Activated CD8-positive, alpha-beta memory T cell treated with anti-CD3 and anti-CD28 coated beads for 36 hours (primary cell): Measurements from ENCODE around the gene MRGPRF. TPM values are rescaled to one million over a fixed set of nuclear protein-coding genes. Genes with fewer than 3 reads are reported as not detected.

Experiments
- CTCF ChIA-PET: fragments of 350-600 bp; sonication (Branson Sonifier 250); formaldehyde crosslinking; loops from one replicate; lab custom pipeline; 2021; ENCODE audit warnings: antibody characterized with exemption; lab: Charles Lee
- POLR2A ChIA-PET: fragments of 350-600 bp; sonication (Branson Sonifier 250); formaldehyde crosslinking; loops from one replicate; lab custom pipeline; 2021; ENCODE audit warnings: antibody characterized with exemption; lab: Charles Lee
- total RNA-seq, 2 experiments: library from RNA; stranded (reverse); gene quantifications; one replicate each; pipeline ENCODE4 v1.2.3, GENCODE V29; 2021

MRGPRF gene
- total RNA-seq, 2 experiments from 2014 or later, result not detected

DNA sequence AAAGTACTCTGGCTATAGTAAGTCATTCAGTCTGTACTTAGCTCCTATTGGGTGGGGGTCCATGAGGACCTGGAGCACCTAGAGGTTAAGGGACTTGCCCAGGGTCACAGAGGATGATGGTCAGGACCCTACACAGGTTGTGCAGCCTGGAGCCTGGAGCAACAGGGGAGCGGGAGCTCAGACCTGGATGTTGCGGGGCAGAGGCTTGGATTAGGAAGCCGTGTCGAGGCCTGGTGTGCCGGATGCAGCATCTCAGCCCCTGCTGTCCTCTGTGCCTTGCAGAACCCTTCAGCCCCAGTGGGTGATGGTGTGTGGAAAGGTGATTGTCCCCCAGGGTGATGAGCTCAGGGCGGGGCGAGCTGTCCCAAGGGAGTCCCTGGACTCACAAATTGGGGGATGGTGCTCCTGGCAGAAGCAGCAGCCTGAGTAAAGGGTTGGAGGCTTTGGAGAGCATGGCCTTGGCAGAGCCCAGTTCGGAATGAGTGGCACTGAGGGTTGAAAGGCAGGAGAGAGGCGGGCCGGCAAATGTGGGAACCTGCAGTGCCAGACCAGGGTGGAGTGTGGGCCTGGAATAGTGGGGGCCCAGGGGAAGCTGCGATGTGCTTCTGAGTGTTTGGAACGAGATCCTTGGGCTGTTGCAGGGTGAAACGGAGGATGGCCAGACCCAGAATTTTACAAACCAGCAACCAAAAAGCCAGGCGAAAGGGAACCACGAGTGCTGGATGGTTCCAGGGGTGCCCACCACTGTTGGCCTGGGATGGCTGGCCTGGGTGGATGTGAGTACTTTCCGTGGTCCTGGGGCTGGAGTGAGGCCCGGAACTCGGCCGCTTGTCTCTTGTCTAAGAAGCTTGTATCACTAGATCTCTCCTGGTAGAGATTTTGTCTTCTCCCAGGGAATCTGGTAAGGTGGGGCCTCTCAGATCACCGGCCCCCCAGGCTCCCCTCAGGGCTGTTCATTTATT is 38.6 kb upstream of the MRGPRF start:
- ChIA-PET CTCF (no interaction called here), POLR2A (no interaction called here)

DNA sequence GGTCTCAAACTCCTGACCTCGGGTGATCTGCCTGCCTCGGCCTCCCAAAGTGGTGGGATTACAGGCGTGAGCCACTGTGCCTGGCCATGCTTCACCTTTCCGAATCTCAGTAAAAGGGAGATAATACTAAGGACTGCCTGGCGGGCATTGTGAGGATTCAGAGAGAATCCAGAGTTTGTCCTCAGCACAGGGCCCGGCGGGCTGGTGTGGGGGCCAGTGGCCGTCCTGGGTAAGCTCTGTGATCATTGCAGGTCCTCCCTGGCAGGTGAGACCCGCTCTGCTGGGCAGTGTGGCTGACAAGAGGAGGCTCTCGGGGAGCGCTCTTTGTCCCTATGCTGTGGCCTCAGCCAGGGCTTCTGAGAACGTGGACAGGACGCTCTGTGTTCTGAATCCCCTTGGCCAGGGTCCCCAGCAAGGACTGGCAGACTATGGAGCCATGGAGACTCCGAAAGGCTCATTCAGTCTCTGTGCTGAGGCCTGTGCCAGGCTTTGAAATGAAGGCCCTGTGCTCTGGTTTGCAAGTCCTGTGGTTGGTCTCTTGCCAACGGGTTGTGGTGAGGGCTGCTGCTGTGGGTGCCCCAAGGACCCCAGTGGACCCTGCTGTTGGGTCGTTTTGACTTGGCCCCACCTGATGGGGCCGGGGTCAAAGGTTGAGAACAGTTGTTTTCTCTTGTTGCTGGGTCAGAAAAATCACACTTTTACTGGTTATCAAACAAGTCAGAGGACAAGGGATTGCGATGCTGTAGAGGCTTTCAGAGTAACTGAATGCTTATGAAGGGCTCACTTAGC is 37.7 kb upstream of the MRGPRF start:
- ChIA-PET POLR2A (no interaction called here), CTCF (no interaction called here)

DNA sequence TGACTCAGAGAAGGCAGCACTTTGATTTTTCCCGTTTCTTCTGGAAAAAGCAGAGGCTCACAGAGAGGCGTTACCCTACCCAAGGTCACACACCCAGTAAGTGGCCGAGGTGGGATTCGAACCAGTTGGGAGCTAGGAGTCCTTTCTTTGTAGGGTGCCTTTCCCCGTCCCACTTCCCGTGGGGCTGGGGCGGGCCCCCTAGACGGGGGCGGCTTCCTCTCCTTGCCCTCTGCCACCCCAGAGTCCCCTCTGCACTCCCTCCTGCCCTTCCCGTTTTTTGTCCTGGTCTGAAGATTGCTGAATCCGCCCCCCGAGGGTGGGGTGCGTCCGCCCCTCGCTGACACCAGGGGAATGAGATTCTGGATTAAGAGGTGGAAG is 36.4 kb upstream of the MRGPRF start:
- ChIA-PET CTCF (interaction anchor here (1.8 kb wide), 1 partner anchor 206 kb away, joined by 5 read pairs; no protein-coding TSS in a partner anchor), POLR2A (no interaction called here)

DNA sequence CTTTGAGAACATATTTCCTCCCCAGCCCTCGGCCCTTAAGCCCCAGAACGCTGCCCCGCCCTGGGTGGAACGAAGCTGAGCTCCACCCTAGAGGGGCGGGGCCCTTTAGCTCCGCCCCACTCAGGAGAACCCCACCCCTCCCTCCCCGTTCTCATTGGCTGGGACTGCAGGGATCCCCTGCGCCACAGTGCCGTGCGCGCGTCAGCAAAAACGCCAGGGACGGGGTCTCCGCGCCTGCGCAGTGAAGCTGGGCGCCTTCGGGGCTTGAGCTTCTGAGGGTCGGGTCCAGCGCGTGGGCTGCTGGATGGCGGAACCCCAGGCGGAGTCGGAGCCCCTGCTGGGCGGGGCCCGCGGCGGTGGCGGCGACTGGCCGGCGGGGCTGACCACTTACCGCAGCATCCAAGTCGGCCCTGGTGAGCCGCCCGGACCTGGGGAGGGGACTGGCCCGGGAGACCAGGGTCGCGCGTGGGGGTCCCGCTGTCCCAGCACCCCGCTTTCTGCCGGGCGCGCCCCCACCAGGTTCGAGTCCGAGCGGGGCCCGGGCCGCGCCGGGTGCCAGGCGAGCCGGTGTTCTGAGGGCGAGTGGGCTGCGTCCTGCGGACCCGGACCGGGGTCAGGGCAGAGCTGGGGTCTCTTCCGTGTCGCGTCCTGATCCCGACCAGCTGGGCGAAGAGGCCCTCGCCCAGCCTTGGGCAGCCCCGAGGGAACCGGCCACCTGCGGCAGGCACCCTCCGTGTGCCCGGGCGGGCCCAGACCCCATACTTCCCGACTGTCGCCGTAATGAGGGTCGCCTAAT is 35.8 kb upstream of the MRGPRF start, which contains the start of gene TPCN2:
TSS of gene TPCN2 (plus strand) at position 239 of the 796 bp plus-strand sequence. CDS start at position 305, 66 bp downstream.
- CTCF ChIA-PET, result interaction anchor here (1.8 kb wide), 1 partner anchor 205 kb away, joined by 5 read pairs; no protein-coding TSS in a partner anchor

DNA sequence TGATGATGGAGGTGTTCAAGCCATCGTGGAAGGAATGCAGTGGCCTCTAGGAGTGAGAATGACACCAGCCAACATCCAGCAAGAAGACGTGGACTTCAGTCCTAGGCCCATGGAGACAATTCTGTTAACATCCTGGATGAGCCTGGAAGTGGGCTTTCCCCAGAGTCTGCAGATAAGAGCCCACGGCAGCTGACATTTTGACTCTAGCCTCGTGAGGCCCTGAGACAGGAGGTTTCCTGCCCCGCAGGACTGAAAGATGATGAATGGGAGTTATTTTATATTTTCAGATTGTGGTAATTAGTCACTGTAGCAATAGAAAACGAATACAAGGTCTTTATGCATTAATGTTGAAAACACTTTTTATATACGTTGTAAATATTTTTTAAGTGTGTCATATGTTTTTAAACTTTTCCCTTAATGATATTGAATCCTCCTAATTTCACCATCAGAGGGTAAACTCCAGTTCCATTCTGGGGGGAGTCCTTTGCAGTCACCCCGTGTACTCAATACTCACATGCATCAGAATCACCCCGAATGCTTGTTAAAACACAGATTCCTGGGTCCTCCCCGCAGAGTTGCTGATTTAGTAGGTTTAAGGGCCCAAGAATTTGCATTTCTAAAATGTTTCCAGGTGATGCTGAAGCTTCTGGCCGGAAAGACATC is 35.1 kb upstream of the MRGPRF start:
- POLR2A ChIA-PET, result no interaction called here
- CTCF ChIA-PET, result interaction anchor here (1.8 kb wide), 1 partner anchor 204 kb away, joined by 5 read pairs; no protein-coding TSS in a partner anchor

More for the DNA sequence above, 35.8 kb upstream of the MRGPRF start, which contains the start of gene TPCN2:
- POLR2A ChIA-PET, result no interaction called here

DNA sequence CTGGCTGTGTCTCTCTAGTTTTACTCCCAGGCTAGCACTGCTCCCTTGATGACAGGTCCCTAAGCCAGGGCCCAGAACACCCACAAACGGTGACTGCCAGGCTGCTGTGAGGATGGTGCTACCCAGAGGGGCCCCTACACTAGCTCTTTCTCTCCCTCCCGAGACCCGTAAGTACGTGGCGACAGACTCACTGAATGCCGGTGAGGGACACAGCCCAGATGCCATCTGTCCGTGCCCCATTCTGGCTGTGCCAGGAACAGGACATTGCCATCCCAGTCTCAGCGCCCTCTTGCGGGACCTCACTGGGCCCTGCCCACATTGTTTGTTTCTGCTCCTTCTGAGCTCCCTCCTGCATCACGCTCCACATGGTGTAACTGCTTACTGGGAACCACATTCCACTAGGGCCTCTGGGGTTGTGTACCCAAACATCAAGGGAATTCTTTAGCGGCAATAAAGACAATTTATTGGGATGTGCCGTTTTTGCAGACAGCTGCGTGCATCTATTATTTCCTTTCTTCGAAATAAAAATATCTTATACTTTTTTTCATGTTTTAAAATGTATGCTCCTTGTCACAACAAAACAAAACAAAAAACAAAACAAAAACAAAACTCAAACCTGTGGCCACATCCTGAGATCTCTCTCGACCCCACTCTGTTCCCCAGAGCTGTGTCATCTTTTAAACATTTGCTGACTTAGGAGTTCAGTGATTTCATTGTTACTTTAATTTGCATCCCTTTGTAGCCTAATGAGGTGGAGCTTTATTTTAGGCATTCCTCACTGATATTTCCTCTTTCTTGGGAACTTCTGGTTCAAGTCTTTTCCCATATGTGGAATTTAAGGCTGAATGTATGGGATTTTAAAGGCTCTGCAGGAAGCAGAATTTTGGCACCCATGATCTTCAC is 31.3 kb upstream of the MRGPRF start:
- CTCF ChIA-PET, result interaction anchor here (1.1 kb wide), 1 partner anchor 14 kb away, joined by 3 read pairs; no protein-coding TSS in a partner anchor
- POLR2A ChIA-PET, result interaction anchor here (0.6 kb wide), 1 partner anchor 776 kb away, joined by 5 read pairs; no protein-coding TSS in a partner anchor

DNA sequence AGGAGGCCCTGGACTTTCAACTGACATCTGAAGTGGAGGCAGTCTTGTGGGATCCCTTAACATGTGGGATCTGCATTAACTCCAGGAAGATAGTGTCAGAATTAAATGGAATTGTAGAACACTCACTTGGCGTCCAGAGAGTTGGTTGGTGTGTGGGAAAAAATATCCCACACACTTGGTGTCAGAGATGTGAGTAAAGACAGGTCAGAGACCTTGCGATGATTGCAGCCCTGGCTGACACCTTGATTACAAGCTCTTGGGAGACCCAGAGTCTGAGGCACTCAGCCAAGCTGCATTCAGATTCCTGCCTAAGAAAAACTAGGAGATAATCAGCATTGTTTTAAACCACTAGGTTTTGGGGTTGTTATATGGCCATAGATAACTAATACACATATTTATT is 28.5 kb upstream of the MRGPRF start:
- ChIA-PET POLR2A (no interaction called here), CTCF (interaction anchor here (0.6 kb wide), 1 partner anchor 14 kb away, joined by 3 read pairs; no protein-coding TSS in a partner anchor)

DNA sequence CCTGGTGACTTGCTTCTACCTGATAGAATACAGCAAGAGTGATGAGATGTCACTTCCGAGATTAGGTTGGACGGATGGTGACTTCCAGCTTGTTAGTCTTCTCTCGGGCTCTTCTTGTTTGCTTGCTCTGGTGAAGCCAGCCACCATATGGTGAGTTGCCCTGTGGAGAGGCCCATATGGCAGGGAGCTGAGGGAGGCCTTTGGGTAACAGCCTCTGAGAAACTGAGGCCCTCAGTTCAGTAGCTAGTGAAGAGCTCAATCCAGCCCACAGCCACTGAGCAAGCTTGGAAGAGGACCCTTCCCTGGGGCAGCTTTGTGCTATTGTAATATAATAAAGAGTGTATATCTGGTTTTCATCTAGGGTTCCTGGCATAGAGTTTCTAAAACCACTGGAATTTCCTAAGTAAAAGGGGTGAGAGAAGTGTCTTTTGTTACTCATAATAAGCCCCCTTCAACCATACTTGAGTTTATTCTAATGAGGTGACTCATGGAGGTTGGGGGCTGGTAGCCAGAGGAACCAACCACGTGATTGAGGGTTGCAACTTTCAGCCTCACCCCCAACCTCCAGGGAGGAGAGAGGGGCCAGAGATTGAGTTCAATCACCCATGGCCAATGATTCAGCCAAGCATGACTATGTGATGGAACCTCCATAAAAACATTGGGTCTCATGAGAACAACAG is 27.7 kb upstream of the MRGPRF start:
- ChIA-PET POLR2A (interaction anchor here (0.6 kb wide), 1 partner anchor 76 kb away, joined by 3 read pairs; no protein-coding TSS in a partner anchor), CTCF (interaction anchor here (0.6 kb wide), 1 partner anchor 15 kb away, joined by 3 read pairs; no protein-coding TSS in a partner anchor)

DNA sequence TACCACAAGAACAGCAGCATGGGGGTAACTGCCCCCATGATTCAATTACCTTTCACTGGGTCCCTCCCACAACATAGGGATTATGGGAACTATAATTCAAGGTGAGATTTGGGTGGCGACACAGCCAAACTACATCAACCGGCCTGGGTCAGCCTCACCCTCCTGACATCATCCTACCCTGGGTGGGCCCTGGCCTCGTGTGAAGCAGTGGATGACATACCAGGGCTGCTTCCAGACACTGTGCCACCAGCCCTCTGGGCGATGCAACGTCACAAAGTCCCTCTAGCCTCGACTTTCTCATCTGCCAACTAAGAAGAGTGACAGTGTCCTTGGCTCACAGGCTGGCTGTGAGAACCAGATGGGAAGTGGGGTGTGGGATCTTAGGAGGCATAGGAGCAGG is 27.0 kb upstream of the MRGPRF start:
- CTCF ChIA-PET, result no interaction called here
- POLR2A ChIA-PET, result interaction anchor here (0.6 kb wide), 1 partner anchor 75 kb away, joined by 3 read pairs; no protein-coding TSS in a partner anchor

DNA sequence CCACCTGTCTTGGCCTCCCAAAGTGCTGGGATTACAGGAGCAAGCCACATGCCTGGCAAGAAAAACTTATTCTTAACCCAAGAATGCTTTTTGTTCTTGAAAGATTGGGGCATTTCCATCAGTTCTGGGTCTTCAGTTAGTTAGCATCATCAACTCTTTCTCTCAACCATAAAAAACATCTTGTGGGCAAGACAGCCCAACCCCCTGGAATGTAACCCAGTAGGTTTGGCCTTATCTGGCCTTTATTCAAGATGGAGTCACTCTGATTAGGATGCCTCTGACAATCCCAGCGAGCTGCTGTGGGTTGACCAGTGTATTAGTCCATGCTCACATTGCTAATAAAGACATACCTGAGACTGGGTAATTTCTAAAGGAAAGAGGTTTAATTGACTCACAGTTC is 26.5 kb upstream of the MRGPRF start:
- POLR2A ChIA-PET, result no interaction called here

DNA sequence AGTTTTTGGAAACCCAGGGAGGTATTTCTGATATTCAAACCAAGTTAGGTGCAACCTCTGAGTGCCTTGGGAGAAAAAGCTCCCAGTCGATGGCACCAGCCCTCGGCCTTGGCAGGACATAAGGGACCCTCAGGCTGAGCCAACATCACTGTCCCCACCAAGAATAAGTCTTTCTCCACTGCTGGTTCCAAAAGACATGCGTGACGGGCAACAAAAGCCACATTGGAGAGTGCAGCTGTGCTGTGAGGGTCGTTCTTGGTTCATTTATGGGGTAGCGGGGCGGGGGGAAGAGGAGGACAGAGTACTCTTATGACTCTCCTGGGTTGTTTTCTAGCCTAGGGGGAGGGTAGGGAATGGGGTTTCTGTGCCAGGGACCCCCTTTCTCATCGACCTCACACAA is 24.5 kb upstream of the MRGPRF start:
- ChIA-PET CTCF (no interaction called here), POLR2A (no interaction called here)

More for the DNA sequence above, 26.5 kb upstream of the MRGPRF start:
- CTCF ChIA-PET, result no interaction called here

DNA sequence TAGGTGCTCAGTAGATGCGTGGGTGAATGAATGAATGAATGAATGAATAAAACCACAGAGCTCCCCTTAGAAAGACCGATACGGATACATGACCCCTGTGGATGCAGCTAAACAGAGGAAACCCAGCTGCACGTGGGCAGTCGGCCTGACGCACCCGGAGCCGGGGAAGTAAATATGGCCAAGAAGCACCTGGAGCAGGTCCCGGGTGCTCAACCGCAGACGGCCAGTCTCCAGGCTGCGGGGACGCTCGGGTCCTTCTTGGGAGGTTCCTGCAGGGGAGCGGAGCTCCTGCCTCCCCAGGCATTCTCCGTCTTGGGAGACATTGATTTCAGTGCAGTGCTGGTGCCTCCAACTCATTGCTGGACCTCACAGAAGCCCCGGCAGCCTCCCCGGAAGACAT is 24.0 kb upstream of the MRGPRF start:
- POLR2A ChIA-PET, result no interaction called here
- CTCF ChIA-PET, result no interaction called here

DNA sequence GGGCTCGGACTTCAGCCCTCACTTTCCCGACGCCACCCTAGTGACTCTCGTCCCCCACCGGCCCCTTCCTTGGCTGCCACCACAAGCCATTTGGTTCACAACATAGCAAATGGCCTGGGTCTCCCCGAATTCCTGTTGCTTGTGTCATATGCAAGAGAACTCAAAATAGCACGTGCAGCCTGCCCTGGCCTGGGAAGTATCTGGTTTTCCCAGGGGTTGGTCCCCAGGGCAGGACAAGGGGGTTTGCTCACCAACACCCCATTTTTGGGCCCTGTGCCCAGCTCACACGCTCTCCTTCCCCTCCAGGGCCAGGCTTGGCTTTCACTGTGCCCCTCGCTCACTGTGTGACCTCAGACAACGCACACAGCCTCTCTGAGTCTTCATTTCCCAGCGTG is 22.9 kb upstream of the MRGPRF start:
- POLR2A ChIA-PET, result no interaction called here

DNA sequence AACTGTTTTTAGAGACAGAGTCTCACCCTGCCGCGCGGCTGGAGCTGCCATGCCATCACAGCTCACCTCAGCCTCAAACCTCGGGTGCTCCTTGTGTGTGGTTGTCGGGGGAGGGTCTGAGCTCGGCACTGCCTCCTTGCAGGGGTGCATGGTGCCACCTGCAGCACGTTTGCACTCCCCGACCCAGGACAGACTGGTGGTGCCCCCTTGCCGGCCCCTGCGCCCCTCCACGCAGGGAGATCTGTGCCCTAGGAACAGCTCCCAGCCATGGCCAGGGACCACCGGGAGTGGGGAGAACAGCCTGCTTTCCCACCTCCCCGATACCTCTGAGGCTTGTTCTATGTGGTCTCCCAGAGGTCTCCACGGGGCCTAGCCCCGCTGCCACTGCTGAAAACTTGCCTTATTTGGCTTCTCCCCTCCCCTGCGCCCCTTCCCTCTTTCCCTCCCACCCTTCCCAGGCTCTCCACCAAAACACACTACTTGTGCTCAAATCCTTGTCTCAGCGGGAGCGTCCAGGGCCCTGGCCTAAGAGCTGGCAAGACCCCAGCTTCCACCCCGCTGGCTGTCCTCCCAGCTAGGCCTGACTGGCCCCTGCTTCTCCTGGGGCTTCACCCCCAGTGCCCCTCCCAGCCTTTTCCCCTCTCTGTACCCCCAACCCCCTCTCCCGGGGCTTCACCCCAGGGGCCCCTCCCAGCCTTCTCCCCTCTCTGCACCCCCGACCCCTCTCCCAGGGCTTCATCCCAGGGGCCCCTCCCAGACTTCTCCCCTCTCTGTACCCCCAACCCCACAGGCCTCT is 22.3 kb upstream of the MRGPRF start:
- CTCF ChIA-PET, result no interaction called here

More for the DNA sequence above, 22.9 kb upstream of the MRGPRF start:
- CTCF ChIA-PET, result interaction anchor here (0.5 kb wide), 1 partner anchor 1163 kb away, joined by 3 read pairs; no protein-coding TSS in a partner anchor

DNA sequence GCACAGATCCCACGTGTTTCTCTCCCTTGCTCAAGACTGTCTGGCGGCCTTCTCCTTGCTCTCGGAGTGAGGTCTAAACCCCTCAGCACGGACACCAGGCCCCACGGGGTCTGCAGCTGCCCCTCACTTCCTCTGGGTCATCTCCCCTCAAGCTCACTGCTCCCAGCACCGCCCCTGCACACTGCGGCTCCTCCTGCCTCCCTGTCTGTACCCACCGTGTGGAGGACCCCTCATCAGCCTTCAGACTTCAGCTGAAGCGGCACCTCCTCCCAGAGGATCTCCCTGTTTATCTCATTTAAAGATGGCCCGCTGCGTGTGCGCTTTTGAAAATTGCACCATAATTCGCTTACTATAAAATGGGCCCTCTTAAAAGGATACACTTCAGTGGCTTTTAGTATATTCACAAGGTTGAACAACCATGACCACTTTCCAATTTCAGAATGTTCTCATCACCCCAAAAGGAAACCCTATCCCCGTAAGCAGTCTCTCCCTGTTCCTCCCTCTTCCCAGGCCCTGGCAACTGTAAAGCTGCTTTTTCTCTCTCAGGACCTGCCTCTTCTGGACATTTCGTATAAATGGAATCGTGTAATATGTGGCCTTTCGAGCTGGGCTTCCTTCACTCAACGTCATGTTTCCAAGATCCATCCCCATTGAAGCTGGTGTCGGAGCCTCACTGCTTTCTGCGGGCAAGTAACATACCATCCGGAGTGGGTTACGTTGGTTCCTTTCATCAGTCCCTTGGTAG is 21.2 kb upstream of the MRGPRF start:
- CTCF ChIA-PET, result no interaction called here
- POLR2A ChIA-PET, result no interaction called here

More for the DNA sequence above, 22.3 kb upstream of the MRGPRF start:
- POLR2A ChIA-PET, result no interaction called here
